OCI-LY3 (cell line): ENCODE results near the gene NT5DC3.

ENCODE experiments used
- EZH2phosphoT487 ChIP-seq: fragments of 200-600 bp; shearing (Covaris generic); IDR thresholded peaks from 2 replicates; pipeline ENCODE4 v1.6.1; 2018; ENCODE audit warnings: antibody characterized with exemption, mixed run types, low read depth
- TF ChIP-seq, protein P1 (sequence below): fragments of 200-600, 300-600 bp; sonication (generic); IDR thresholded peaks from 2 replicates; pipeline ENCODE4 v1.5.1; 2014; ENCODE audit warnings: antibody characterized with exemption, low read length, low read depth

DNA sequence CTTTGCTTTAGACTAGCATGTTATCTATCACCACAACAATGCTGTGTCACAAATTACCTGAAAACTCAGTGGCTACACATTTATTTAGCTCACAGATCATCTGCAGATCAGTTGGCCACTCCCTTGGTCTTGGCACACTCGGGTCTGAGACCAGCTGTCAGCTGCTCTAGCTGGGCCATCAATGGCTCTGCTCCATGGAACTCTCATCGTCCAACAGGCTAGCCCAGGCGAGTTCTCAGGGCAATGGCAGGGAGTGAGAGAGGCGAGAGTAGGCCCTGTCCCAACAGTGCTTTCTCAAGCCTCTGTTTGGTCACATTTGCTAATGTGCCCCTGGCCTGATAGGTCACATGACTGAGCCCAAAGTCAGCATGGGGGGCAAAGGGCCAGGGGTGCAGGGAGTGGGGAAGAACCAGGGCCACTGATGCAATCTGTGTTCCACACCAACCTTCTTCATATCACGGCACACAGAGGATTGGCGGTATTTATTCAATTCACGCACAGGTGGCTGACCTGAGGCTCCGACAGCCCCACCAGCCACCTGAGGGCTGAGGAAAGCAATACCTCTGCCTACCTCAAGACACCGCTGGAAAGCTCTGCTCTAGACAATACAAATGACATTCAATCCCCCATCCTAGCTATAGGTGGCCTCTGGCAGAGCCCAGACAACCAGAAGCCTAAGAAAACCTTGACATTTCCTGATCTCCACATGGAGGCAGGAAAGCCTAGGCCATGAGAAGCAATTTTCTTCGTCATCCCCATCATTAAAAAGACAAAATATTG, 82.5 kb downstream of the NT5DC3 start:
- TF ChIP-seq, protein P1, sequence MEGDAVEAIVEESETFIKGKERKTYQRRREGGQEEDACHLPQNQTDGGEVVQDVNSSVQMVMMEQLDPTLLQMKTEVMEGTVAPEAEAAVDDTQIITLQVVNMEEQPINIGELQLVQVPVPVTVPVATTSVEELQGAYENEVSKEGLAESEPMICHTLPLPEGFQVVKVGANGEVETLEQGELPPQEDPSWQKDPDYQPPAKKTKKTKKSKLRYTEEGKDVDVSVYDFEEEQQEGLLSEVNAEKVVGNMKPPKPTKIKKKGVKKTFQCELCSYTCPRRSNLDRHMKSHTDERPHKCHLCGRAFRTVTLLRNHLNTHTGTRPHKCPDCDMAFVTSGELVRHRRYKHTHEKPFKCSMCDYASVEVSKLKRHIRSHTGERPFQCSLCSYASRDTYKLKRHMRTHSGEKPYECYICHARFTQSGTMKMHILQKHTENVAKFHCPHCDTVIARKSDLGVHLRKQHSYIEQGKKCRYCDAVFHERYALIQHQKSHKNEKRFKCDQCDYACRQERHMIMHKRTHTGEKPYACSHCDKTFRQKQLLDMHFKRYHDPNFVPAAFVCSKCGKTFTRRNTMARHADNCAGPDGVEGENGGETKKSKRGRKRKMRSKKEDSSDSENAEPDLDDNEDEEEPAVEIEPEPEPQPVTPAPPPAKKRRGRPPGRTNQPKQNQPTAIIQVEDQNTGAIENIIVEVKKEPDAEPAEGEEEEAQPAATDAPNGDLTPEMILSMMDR: no peak
- TF ChIP-seq EZH2phosphoT487: no peak
